B cell (primary cell): ENCODE results near the gene MRPS25. TPM values are rescaled to one million over a fixed set of nuclear protein-coding genes. Genes with fewer than 3 reads are reported as not detected.

Source experiments
- ATAC-seq: fragments of 200-7000 bp; cut with Tn5 transposase; one replicate; pipeline ENCODE4 v1.10.0; 2021; ENCODE audit warnings: low read depth, mild to moderate bottlenecking, moderate number of reproducible peaks, moderate library complexity
- CTCF ChIA-PET: fragments of 350-600 bp; sonication (Branson Sonifier 250); formaldehyde crosslinking; loops from one replicate; lab custom pipeline; 2021; ENCODE audit warnings: antibody characterized with exemption, inconsistent platforms; lab: Charles Lee
- POLR2A ChIA-PET: fragments of 350-600 bp; sonication (Branson Sonifier 250); formaldehyde crosslinking; loops from one replicate; lab custom pipeline; 2021; ENCODE audit warnings: antibody characterized with exemption; lab: Charles Lee
- DNase-seq: peaks from one replicate; pipeline ENCODE4 v3.0.0; 2013
- H2AFZ ChIP-seq: 2 replicates; pipeline ENCODE4 v1.6.1; 2012; ENCODE audit warnings: mild to moderate bottlenecking, low read depth, low read length; ENCODE audit not compliant: insufficient read depth, poor library complexity, severe bottlenecking
- H3K27ac ChIP-seq, 2 donors: 1 replicate in 1 of 2; 2 replicates in 1 of 2; pipeline ENCODE4 v1.5.1; 2012 to 2013; ENCODE audit warnings: low read length in 2 of 2, mild to moderate bottlenecking in 2 of 2, moderate library complexity in 1 of 2
- H3K27me3 ChIP-seq, 4 experiments: fragments of 200-600 bp in 1 of 4; sonication (generic) in 1 of 4; replicated peaks in 1 of 4; 1 replicate in 2 of 4; 2 replicates in 2 of 4; pipeline versions ENCODE4 v1.6.1 to v1.7.0; 2013 to 2016; ENCODE audit warnings: low read length in 3 of 4, mild to moderate bottlenecking in 2 of 4, mixed read lengths in 1 of 4, moderate library complexity in 1 of 4; ENCODE audit not compliant: insufficient read depth in 4 of 4, control insufficient read depth in 3 of 4; ENCODE audit errors: control extremely low read depth in 1 of 4
- H3K36me3 ChIP-seq, 2 experiments: replicated peaks in 1 of 2; 1 replicate in 1 of 2; 2 replicates in 1 of 2; pipeline versions ENCODE4 v1.6.1 to v1.7.1; 2013; ENCODE audit warnings: low read length in 1 of 2; ENCODE audit not compliant: insufficient read depth in 2 of 2, control insufficient read depth in 1 of 2; ENCODE audit errors: control extremely low read depth in 1 of 2, extremely low read depth in 1 of 2
- H3K4me1 ChIP-seq, 2 donors: fragments of 200-600 bp in 1 of 2; sonication (generic) in 1 of 2; 1 replicate in 1 of 2; 2 replicates in 1 of 2; pipeline versions ENCODE4 v1.5.1 to v1.6.1; 2013 to 2017; ENCODE audit warnings: low read length in 2 of 2; ENCODE audit not compliant: control insufficient read depth in 2 of 2, insufficient read depth in 2 of 2
- H3K4me2 ChIP-seq: replicated peaks from 2 replicates; pipeline ENCODE3; 2012; ENCODE audit warnings: mild to moderate bottlenecking, low read depth, low read length; ENCODE audit not compliant: poor library complexity, severe bottlenecking
- H3K4me3 ChIP-seq, 5 experiments: fragments of 200-600 bp in 1 of 5; sonication (generic) in 1 of 5; 1 replicate in 3 of 5; 2 replicates in 2 of 5; pipeline versions ENCODE4 v1.5.1 to v1.7.0; 2011 to 2016; ENCODE audit warnings: low read length in 4 of 5, mild to moderate bottlenecking in 4 of 5, low read depth in 2 of 5, control low read depth in 1 of 5, moderate library complexity in 1 of 5; ENCODE audit not compliant: insufficient read depth in 1 of 5; ENCODE audit errors: control extremely low read depth in 1 of 5, extremely low read depth in 1 of 5
- H3K79me2 ChIP-seq: fragments of 200-600 bp; sonication (generic); one replicate; pipeline ENCODE4 v1.6.0; 2016; ENCODE audit warnings: low read length; ENCODE audit not compliant: control insufficient read depth, insufficient read depth
- H3K9ac ChIP-seq: fragments of 200-600 bp; sonication (generic); 2 replicates; pipeline ENCODE4 v1.6.1; 2017; ENCODE audit warnings: mild to moderate bottlenecking, low read length, moderate library complexity
- H3K9me3 ChIP-seq, 3 donors: one replicate each; pipeline versions ENCODE4 v1.6.1 to v1.7.1; 2013; ENCODE audit warnings: low read length in 2 of 3; ENCODE audit not compliant: control insufficient read depth in 2 of 3, insufficient read depth in 1 of 3; ENCODE audit errors: control extremely low read depth in 1 of 3
- H4K20me1 ChIP-seq: 2 replicates; pipeline ENCODE4 v1.6.0; 2012; ENCODE audit warnings: mild to moderate bottlenecking, low read length; ENCODE audit not compliant: insufficient read depth, control insufficient read depth, poor library complexity, severe bottlenecking
- H3K27ac Mint-ChIP-seq: one replicate; pipeline ENCODE4 v1.8.0; 2021; ENCODE audit warnings: mixed read lengths
- H3K27me3 Mint-ChIP-seq: one replicate; pipeline ENCODE4 v1.8.0; 2021; ENCODE audit warnings: mixed read lengths
- H3K4me1 Mint-ChIP-seq: one replicate; pipeline ENCODE4 v1.8.0; 2021; ENCODE audit warnings: mixed read lengths
- H3K4me3 Mint-ChIP-seq: one replicate; pipeline ENCODE4 v1.8.0; 2021; ENCODE audit warnings: mixed read lengths
- H3K9me3 Mint-ChIP-seq: one replicate; pipeline ENCODE4 v1.8.0; 2022; ENCODE audit warnings: mixed read lengths; ENCODE audit not compliant: insufficient read depth
- EZH2 ChIP-seq: IDR thresholded peaks from 2 replicates; pipeline ENCODE4 v1.6.1; 2012; ENCODE audit warnings: borderline replicate concordance, low read depth, mild to moderate bottlenecking, moderate library complexity, low read length; ENCODE audit not compliant: insufficient read depth, poor library complexity, severe bottlenecking
- WGBS: methylation state at CpG from one replicate; pipeline ENCODE4 v1.1.5; 2013; ENCODE audit warnings: missing lambda C conversion rate; ENCODE audit not compliant: insufficient coverage; 5-methylcytosine and 5-hydroxymethylcytosine counted together
- intact Hi-C: fragments of 100-400 bp; cut with micrococcal nuclease; formaldehyde crosslinking; loops from one replicate; pipeline ENCODE4 v1.10.0; 2022
- polyA plus RNA-seq: library from polyadenylated mRNA; depleted of rRNA; stranded (reverse); fragments of >200 nt; gene quantifications from 2 replicates; pipeline ENCODE4 v1.2.3, GENCODE V29; 2012
- total RNA-seq, 2 donors: library from RNA; stranded (reverse); fragments of 120-200 nt in 1 of 2; gene quantifications; 1 replicate in 1 of 2; 2 replicates in 1 of 2; pipeline versions ENCODE4 v1.2.3 to v1.2.4, GENCODE V29; 2013 to 2022
- TF ChIP-seq, protein P1 (sequence below): fragments of 200-600 bp; IDR thresholded peaks from one replicate; pipeline ENCODE4 v1.8.0; 2022; ENCODE audit warnings: antibody characterized with exemption, mild to moderate bottlenecking

MRPS25 gene
- total and polyA plus RNA-seq, 2 donors (not counting 1 experiment from before 2014, with no cell fraction given), result 94.9 to 105 TPM

DNA sequence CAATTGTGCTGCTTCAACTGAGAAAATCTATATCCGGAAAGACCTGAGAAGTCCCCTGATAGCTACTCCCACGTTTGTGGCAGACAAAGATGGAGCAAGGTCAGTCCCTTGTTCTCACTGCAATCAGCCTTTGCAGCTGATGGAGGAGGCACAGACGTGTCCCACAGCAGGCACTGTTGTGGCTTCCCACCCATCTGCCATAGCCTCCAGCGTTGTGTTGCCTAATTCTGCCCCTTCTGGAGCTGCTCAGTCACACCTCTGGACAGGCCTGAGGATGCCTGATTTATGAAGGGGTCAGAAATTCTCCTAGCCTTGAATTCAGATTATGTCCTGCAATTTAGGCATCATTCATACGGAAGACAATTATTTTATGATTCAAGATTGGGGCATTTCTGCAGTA, 41.9 kb downstream of the MRPS25 start:
- H3K79me2 ChIP-seq, result peaks cover 6% of the 10 kb centered on the region
- no peaks in the 10 kb centered on the region for H3K4me1 ChIP-seq
- Mint-ChIP-seq H3K4me3 (no peak overlapping the region), H3K27me3 (no peaks in the 10 kb centered on the region), H3K4me1 (no peaks in the 10 kb centered on the region), H3K9me3 (no peaks in the 10 kb centered on the region), H3K27ac (no peak overlapping the region)
- no peak overlapping the region for H3K27ac ChIP-seq
- no peak overlapping the region for H3K4me3 ChIP-seq
- intact Hi-C loops, result no loop called here
- no peak overlapping the region for H2AFZ ChIP-seq
- no peaks in the 10 kb centered on the region for H4K20me1 ChIP-seq
- no peak overlapping the region for H3K9ac ChIP-seq
- H3K4me2 ChIP-seq, result no peak overlapping the region
- H3K27me3 ChIP-seq, result no peaks in the 10 kb centered on the region
- ChIA-PET CTCF (no interaction called here), POLR2A (no interaction called here)
- H3K9me3 ChIP-seq, result no peaks in the 10 kb centered on the region
- H3K36me3 ChIP-seq, result peaks cover 3 to 69% of the 10 kb centered on the region in 2 experiments
- WGBS, result 84% methylated on average over 3 of the region's 5 CpGs
- TF ChIP-seq, protein P1, sequence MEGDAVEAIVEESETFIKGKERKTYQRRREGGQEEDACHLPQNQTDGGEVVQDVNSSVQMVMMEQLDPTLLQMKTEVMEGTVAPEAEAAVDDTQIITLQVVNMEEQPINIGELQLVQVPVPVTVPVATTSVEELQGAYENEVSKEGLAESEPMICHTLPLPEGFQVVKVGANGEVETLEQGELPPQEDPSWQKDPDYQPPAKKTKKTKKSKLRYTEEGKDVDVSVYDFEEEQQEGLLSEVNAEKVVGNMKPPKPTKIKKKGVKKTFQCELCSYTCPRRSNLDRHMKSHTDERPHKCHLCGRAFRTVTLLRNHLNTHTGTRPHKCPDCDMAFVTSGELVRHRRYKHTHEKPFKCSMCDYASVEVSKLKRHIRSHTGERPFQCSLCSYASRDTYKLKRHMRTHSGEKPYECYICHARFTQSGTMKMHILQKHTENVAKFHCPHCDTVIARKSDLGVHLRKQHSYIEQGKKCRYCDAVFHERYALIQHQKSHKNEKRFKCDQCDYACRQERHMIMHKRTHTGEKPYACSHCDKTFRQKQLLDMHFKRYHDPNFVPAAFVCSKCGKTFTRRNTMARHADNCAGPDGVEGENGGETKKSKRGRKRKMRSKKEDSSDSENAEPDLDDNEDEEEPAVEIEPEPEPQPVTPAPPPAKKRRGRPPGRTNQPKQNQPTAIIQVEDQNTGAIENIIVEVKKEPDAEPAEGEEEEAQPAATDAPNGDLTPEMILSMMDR, result no peak
- DNase-seq (no peak), ATAC-seq (no peak)

- no peaks in the 10 kb centered on the region for H3K4me1 Mint-ChIP-seq
- H3K79me2 ChIP-seq, result no peaks in the 10 kb centered on the region
- H3K4me2 ChIP-seq, result no peak overlapping the region
- ChIA-PET CTCF (no interaction called here), POLR2A (no interaction called here)
- H3K27ac Mint-ChIP-seq, result no peak overlapping the region
- H3K4me3 ChIP-seq, result no peak overlapping the region
- H3K4me3 Mint-ChIP-seq, result no peak overlapping the region
- DNase-seq (no peak), ATAC-seq (no peak)
- H3K9me3 ChIP-seq, result no peaks in the 10 kb centered on the region
- H3K27me3 Mint-ChIP-seq, result no peaks in the 10 kb centered on the region
- no peaks in the 10 kb centered on the region for H4K20me1 ChIP-seq
- TF ChIP-seq, protein P1, result no peak
- no peak for TF ChIP-seq EZH2
- no peaks in the 10 kb centered on the region for H3K9me3 Mint-ChIP-seq
- no peak overlapping the region for H3K9ac ChIP-seq
- peaks cover 14 to 89% of the 10 kb centered on the region in 2 experiments for H3K36me3 ChIP-seq
- 100% methylated on average over 2 of the region's 2 CpGs for WGBS
- H3K27me3 ChIP-seq, result no peaks in the 10 kb centered on the region
- H3K4me1 ChIP-seq, result no peaks in the 10 kb centered on the region
- H2AFZ ChIP-seq, result no peak overlapping the region
- intact Hi-C loops, result no loop called here
- H3K27ac ChIP-seq, result no peak overlapping the region
Observed at GRCh38 chr3:15017191-15017590, 47.9 kb downstream of the MRPS25 start.
